ENCODE measurements around the gene SEMA3C. TPM values are rescaled to one million over a fixed set of nuclear protein-coding genes. Genes with fewer than 3 reads are reported as not detected.

Gene SEMA3C
- total and polyA plus RNA-seq, 2 donors (not counting 1 experiment from before 2014, with no cell fraction given), result 0.06 TPM; not detected in 1

DNA sequence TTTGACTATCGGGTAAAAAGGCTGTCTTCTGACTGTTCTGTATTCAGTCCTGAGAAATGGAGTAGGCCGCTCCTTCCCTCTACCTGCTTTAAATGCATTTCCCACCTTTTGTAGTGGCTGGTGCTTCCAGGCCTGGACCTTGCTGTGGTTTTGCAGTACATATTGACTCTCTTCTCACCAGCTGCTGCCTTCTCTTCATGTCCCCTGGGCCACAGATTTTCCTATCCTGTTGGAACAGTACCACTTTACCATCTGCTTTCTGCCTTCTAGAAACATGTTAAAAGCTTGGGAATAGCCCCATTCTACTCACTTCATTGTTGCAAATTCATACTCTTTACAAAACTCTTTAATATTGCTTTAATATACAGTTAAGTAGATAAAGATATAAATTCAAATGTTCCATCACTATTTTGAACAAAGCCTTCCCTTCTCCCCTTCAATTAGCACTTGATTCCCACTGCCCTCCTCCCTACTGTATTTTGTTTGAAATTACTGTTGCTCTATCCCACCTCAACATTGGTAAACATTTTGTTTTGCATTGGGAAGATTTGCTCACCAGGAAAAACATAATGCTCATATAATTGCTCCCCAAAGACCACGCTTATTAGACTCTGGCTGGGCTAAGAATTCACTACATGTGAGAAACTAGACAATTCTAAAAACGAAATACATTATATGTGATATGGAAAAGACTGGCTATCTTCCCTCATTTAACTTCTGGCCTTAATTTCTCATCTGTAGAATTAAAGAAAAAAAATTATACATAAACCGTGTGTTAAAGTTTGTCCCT, 17.3 kb upstream of the SEMA3C start:
- H3K27me3 ChIP-seq (replicated peaks in 1 of 4; ENCODE audit: control extremely low read depth in 1 of 4, control insufficient read depth in 3 of 4, insufficient read depth in 4 of 4, low read length in 3 of 4), result no peaks in the 10 kb centered on the region
- WGBS (ENCODE audit: insufficient coverage), result 92% methylated on average over 2 of the region's 5 CpGs
- no peak overlapping the region for H3K4me3 Mint-ChIP-seq
- H3K4me2 ChIP-seq (replicated peaks; ENCODE audit: low read depth, low read length, poor library complexity, severe bottlenecking), result no peak overlapping the region
- H4K20me1 ChIP-seq (ENCODE audit: control insufficient read depth, insufficient read depth, low read length, poor library complexity, severe bottlenecking), result no peaks in the 10 kb centered on the region
- CTCF ChIA-PET, result no interaction called here
- TF ChIP-seq, protein P1, sequence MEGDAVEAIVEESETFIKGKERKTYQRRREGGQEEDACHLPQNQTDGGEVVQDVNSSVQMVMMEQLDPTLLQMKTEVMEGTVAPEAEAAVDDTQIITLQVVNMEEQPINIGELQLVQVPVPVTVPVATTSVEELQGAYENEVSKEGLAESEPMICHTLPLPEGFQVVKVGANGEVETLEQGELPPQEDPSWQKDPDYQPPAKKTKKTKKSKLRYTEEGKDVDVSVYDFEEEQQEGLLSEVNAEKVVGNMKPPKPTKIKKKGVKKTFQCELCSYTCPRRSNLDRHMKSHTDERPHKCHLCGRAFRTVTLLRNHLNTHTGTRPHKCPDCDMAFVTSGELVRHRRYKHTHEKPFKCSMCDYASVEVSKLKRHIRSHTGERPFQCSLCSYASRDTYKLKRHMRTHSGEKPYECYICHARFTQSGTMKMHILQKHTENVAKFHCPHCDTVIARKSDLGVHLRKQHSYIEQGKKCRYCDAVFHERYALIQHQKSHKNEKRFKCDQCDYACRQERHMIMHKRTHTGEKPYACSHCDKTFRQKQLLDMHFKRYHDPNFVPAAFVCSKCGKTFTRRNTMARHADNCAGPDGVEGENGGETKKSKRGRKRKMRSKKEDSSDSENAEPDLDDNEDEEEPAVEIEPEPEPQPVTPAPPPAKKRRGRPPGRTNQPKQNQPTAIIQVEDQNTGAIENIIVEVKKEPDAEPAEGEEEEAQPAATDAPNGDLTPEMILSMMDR (IDR thresholded peaks at IDR 0.05), result no peak
- no peak for TF ChIP-seq EZH2 (IDR thresholded peaks at IDR 0.05; ENCODE audit: borderline replicate concordance, insufficient read depth, low read depth, low read length, poor library complexity, severe bottlenecking)
- no peaks in the 10 kb centered on the region for H3K9me3 Mint-ChIP-seq (ENCODE audit: insufficient read depth)
- DNase-seq, result no peak
- no peak overlapping the region for H3K27ac ChIP-seq (ENCODE audit: low read length in 2 of 2)
- peaks cover 0 to 6% (median 0%) of the 10 kb centered on the region in 3 donors for H3K9me3 ChIP-seq (ENCODE audit: control extremely low read depth in 1 of 3, control insufficient read depth in 2 of 3, insufficient read depth in 1 of 3, low read length in 2 of 3)
- H3K4me1 Mint-ChIP-seq, result no peaks in the 10 kb centered on the region
- intact Hi-C loops (cut with micrococcal nuclease), result no loop called here
- no peak overlapping the region for H2AFZ ChIP-seq (ENCODE audit: insufficient read depth, low read depth, low read length, poor library complexity, severe bottlenecking)
- POLR2A ChIA-PET, result no interaction called here
- no peak for ATAC-seq (ENCODE audit: low read depth)
- H3K4me1 ChIP-seq (ENCODE audit: control insufficient read depth in 2 of 2, insufficient read depth in 2 of 2, low read length in 2 of 2), result no peaks in the 10 kb centered on the region
- H3K27me3 Mint-ChIP-seq, result no peaks in the 10 kb centered on the region
- H3K36me3 ChIP-seq (replicated peaks in 1 of 2; ENCODE audit: control extremely low read depth in 1 of 2, control insufficient read depth in 1 of 2, extremely low read depth in 1 of 2, insufficient read depth in 2 of 2, low read length in 1 of 2), result no peaks in the 10 kb centered on the region
- H3K4me3 ChIP-seq (ENCODE audit: control extremely low read depth in 1 of 5, extremely low read depth in 1 of 5, insufficient read depth in 1 of 5, low read depth in 2 of 5, low read length in 4 of 5), result no peak overlapping the region
- H3K27ac Mint-ChIP-seq, result no peak overlapping the region
- no peak overlapping the region for H3K9ac ChIP-seq (ENCODE audit: low read length)
- no peaks in the 10 kb centered on the region for H3K79me2 ChIP-seq (ENCODE audit: control insufficient read depth, insufficient read depth, low read length)

DNA sequence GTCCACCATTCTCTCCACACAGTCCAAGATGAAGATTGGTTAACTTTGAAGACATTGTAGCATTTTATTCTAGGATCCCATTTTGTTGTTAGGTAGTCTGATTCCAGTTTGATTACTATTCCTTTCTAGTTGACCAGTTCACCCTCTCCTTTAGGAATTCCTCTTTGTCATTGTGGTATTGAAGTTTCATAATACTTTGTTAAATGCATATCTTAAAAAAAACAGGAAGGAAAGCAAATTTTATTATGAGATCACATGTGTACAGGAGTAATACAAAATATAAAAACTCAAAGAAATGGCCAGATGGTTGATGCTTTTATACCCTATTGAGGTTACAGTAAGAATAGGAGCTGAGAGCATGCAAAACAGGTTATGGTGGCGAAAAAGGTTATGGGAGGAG, 15.5 kb upstream of the SEMA3C start:
- Mint-ChIP-seq H3K4me1 (no peaks in the 10 kb centered on the region), H3K4me3 (no peak overlapping the region), H3K27me3 (no peaks in the 10 kb centered on the region), H3K27ac (no peak overlapping the region), H3K9me3 (ENCODE audit: insufficient read depth) (no peaks in the 10 kb centered on the region)
- no peak overlapping the region for H3K4me2 ChIP-seq (replicated peaks; ENCODE audit: low read depth, low read length, poor library complexity, severe bottlenecking)
- intact Hi-C loops (cut with micrococcal nuclease), result no loop called here
- no peaks in the 10 kb centered on the region for H3K36me3 ChIP-seq (replicated peaks in 1 of 2; ENCODE audit: control extremely low read depth in 1 of 2, control insufficient read depth in 1 of 2, extremely low read depth in 1 of 2, insufficient read depth in 2 of 2, low read length in 1 of 2)
- no peak overlapping the region for H3K9ac ChIP-seq (ENCODE audit: low read length)
- H3K27me3 ChIP-seq (replicated peaks in 1 of 4; ENCODE audit: control extremely low read depth in 1 of 4, control insufficient read depth in 3 of 4, insufficient read depth in 4 of 4, low read length in 3 of 4), result no peaks in the 10 kb centered on the region
- H2AFZ ChIP-seq (ENCODE audit: insufficient read depth, low read depth, low read length, poor library complexity, severe bottlenecking), result no peak overlapping the region
- ATAC-seq (ENCODE audit: low read depth) (no peak), DNase-seq (no peak)
- peaks cover 0 to 6% (median 0%) of the 10 kb centered on the region in 3 donors for H3K9me3 ChIP-seq (ENCODE audit: control extremely low read depth in 1 of 3, control insufficient read depth in 2 of 3, insufficient read depth in 1 of 3, low read length in 2 of 3)
- H3K4me1 ChIP-seq (ENCODE audit: control insufficient read depth in 2 of 2, insufficient read depth in 2 of 2, low read length in 2 of 2), result no peaks in the 10 kb centered on the region
- ChIA-PET CTCF (no interaction called here), POLR2A (no interaction called here)
- TF ChIP-seq, protein P1 (IDR thresholded peaks at IDR 0.05), result no peak
- no peak for TF ChIP-seq EZH2 (IDR thresholded peaks at IDR 0.05; ENCODE audit: borderline replicate concordance, insufficient read depth, low read depth, low read length, poor library complexity, severe bottlenecking)
- H3K79me2 ChIP-seq (ENCODE audit: control insufficient read depth, insufficient read depth, low read length), result no peaks in the 10 kb centered on the region
- no CpG with 5 or more reads among the region's 1 CpG for WGBS (ENCODE audit: insufficient coverage)
- no peak overlapping the region for H3K27ac ChIP-seq (ENCODE audit: low read length in 2 of 2)
- no peaks in the 10 kb centered on the region for H4K20me1 ChIP-seq (ENCODE audit: control insufficient read depth, insufficient read depth, low read length, poor library complexity, severe bottlenecking)
- H3K4me3 ChIP-seq (ENCODE audit: control extremely low read depth in 1 of 5, extremely low read depth in 1 of 5, insufficient read depth in 1 of 5, low read depth in 2 of 5, low read length in 4 of 5), result no peak overlapping the region

Measured in B cell (primary cell).